HG03354 (cell line): ENCODE data around the gene TRPM8.
"Not testable (repeated sequence)": the region's sequence is repeated elsewhere in the genome, so short reads cannot be mapped to it uniquely, and the experiment has no call there.

Experiments used
- ATAC-seq: cut with Tn5 transposase; IDR thresholded peaks from one replicate; pipeline ENCODE4 v1.9.1; 2021; ENCODE audit warnings: mild to moderate bottlenecking; ENCODE audit not compliant: unreplicated experiment, poor library complexity, severe bottlenecking

The TRPM8 gene

GRCh38 chr2:233917116-233917515 lies at the start of gene TRPM8:
TRPM8 (plus strand) TSS chr2:233917373; CDS start chr2:233926538, 9,165 bp downstream.
- ATAC-seq, result no peak

DNA sequence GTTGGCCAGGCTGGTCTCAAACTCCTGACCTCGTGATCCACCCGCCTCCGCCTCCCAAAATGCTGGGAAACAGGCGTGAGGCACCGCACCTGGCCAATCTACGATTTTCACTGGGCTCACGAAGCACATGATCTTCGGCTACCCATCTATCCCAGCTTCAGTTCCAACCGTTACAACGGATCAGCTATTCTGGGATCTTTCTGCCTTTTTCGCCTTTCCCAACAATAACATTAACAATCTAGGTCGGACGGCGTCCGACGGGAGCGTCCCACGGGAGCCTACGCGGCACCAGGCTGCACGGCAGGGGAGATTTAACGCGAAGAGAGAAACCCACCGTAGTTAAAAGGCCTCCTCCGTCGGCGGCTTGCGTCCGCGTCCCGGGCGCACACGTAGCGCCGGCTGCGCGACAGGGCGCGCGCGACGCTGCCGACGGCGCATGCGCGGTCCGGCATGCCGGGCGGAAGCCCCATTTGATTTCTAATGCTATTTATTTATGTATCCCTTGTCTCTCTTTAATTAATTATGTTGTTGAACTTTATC lies 49.1 kb upstream of the TRPM8 start, which contains the start of gene MSL3B:
MSL3B (minus strand) TSS at position 394 of the 540 bp plus-strand sequence.
- ATAC-seq, result peak; percentile 79

DNA sequence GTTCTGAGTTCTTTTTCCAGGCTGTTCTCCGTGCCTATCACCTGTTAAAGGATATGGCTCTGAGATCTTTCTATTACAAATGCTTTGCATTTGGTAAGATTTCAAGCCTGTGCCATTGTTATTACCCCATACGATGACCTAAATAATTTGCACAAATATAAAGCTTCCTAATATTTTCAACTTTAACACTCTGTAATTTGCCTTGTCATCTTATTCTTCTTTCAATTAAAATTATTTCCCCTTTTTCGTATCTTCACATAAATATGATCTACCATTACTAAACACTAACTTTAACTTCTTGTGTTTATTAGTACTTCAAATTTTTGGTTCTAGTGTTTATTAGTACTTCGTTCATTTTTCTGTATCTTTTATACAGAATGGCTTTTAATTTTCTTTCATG lies 45.7 kb upstream of the TRPM8 start:
- no peak for ATAC-seq

DNA sequence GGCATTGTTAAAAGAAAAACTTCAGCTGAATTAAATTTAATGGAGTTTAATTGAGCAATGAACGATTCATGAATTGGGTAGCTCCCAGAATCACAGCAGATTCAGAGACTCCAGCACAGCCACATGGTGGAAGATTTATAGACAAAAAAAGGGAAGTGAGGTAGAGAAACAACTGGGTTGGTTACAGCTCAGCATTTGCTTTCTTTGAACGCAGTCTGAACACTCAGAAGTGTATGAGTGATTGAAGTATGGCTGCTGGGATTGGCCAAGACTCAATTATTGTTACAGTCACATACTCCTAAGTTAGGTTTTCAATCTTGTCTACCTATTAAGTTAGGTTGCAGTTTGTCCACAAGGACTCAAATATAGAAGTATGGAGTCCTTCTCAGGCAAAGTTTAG lies 45.0 kb upstream of the TRPM8 start:
- not testable (repeated sequence) for ATAC-seq

GRCh38 chr2:233882353-233882752 lies 34.8 kb upstream of the TRPM8 start:
- ATAC-seq, result no peak

DNA sequence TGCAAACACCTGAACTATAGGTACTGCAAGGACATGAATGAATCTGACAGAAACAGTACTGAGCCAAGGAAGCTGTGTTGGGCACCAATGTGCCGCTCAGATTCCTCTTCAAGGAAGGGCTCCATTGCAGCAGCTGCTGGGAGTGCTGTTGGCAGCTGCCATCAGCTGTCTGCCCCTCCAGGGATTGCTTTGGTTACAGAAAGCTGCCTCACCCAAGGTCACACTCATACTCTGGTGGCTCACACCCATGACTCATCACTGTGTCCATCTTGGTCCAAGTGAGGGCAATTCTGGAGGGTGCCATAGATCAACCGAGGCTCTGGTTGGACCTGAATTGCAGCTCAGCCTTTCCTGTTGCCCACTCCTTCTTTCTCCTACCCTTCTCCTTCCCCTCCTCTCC lies 24.4 kb upstream of the TRPM8 start:
- ATAC-seq, result no peak

- not testable (repeated sequence) for ATAC-seq
Observed at GRCh38 chr2:233896253-233896652, 20.9 kb upstream of the TRPM8 start.

DNA sequence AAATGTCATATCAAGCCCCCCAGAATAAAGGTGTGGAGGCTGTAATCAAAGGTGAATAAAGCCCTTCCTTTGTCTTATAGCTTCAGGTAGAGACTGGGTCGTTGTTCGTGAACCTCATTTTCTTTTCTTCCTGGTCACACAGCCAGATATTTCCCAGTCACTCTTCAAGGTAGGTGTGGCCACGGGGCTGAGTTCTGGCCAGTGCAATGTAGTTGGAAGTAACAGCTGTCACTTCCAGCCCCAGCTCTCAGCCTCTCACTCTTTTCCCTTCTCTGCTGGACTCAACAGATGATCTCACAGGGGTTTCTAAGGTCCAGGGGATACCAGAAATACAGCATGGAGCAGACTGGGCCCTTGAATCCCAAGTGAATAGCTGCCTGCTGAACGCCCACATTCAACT lies 15.8 kb upstream of the TRPM8 start:
- ATAC-seq, result no peak

- no peak for ATAC-seq
Observed at GRCh38 chr2:233901884-233902283, 15.3 kb upstream of the TRPM8 start.

DNA sequence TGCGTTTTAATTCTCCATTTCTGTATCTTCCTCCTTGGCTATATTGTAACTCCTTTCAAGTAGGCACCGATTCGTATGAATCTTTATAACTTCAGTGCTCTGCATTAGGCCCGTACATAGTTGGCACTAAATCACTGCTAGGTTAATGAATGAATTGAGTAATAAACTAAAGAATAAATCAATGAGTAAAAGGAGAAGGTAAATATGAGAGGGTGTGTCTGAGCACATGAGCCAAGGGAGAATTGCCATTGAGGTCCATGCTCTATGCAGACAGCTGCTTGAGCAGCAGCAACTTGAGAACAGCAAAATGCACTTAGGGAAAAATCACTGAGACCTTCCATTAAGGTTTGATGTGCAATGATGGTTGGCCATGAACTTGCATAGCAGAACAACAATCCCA lies 11.2 kb upstream of the TRPM8 start:
- no peak for ATAC-seq

GRCh38 chr2:233907627-233908026 lies 9.5 kb upstream of the TRPM8 start:
- no peak for ATAC-seq

DNA sequence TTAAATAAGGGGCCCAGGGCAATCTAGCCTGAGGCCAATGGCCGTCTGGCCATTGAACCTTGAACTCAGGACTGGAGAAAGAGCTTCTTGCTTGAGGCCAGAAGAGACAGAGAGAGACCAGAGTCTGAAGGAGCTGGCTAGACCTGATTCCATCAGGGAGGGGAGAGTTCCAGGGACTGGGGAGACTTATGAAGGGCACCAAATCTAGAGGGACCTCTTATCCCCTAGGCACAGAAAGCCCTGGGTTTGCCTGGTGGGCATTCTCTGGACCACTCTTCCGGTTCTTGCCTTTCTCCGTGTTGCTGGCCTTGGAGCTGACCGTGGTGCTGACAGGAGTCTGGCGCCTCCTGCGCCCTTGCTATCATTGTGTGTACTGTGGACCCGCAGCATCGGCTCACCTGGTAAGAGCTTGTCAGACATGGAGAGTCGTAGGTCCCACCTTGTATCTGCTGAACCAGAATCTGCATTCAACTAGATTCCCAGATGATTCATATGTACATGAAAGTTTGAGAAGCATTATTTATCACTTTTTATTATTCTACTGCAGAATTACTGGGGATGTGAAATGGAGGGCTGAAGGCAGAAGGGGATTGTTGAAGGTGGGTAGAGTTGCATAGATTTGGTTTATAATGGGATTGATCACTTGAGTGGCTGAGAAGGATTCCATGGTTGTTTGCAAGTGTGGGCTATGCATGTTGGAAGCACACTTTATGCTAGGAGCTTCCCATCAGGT lies 4.3 kb upstream of the TRPM8 start:
- ATAC-seq, result no peak

- ATAC-seq, result no peak
Observed at GRCh38 chr2:233915128-233915527, 2.0 kb upstream of the TRPM8 start.

- ATAC-seq, result no peak
Observed at GRCh38 chr2:233919319-233919718, 2.1 kb downstream of the TRPM8 start.

DNA sequence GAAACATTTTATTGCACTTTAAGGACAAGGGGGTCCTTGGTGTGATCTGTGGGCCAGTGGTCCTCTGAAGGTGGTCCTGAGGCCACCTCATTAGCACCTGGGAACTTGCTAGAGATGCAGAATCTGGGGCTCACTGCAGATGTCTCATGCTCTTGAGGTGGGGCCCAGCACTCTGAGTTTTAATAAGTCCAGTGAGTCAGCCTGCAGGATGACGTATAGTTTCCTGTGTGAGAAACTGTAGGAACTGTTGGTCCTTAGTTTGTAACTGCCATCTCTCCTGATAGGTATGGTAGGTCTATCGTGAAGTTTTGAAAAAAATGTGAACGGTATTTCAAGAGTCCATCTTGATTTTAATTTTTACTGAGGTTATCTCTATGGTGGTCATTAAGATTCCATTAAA lies 2.8 kb downstream of the TRPM8 start:
- no peak for ATAC-seq

GRCh38 chr2:233922471-233922870 lies 5.3 kb downstream of the TRPM8 start:
- no peak for ATAC-seq

- ATAC-seq, result no peak
Observed at GRCh38 chr2:233925402-233925801, 8.2 kb downstream of the TRPM8 start.

GRCh38 chr2:233926806-233927205 lies 9.6 kb downstream of the TRPM8 start:
- no peak for ATAC-seq

DNA sequence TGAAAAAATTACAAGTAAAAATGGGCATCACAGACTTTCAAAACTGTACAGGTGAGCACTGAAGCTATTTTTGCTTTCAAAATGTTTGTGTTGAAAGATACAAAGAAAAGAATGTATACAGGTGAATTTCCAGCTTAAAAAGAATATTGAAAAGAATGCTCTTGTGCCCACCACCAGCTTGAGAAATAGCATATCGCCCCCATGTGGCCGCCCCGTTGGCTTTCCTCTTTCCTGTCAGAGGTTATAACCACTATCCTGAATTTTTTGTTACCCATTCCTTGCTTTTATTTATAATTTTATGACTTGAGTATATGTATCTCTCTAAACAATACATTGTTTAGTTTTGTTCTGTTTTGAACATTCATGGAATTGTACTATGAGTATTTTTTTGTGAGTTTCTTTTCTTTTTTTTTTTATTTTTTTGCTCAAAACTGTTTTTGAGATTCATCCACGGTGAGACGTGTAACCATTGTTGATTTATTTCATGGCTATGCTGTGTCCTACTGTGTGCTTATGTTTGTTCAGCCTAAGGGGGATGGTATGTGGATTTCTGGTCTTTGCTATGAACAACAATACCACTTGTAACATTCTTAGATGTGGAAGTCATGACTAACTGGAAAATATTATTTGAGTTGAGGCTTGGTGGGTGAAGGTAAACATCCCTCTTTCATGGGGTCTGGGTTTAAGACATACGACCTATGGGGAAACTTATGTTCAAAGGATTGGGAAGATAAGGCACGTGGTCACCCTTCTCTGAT lies 11.6 kb downstream of the TRPM8 start:
- ATAC-seq, result no peak

DNA sequence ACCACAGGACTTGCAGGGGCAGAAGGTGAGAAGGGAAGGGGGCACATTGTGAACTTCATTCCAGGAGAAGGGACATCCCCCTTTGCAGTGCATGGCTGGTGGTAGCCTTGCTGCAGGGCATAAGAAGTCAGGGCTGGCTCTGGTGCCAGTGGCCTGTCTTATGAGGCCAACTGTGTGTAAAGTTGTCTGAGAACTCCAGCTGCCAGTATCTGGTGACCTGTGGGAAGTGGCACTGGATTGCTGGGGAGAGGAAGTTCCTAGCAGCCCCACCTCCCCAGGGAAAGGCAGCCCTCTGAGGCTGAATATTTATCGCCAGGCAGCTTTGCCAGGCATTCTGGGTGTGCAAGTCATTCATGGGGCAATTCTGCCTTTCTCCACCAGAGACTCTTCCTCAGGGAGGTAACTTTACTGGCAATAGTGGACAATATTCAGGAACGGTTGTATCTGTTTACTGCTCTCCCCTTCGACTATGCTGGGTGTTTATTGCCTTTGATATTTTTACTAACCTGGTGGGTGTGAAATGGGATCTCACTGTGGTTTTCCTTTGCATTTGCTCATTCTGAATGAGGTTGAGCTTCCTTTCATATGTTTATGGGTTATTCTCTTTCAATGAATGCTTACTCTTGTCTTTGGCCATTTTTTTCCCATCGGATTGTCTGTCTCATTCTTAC lies 12.3 kb downstream of the TRPM8 start:
- ATAC-seq, result no peak
